MM.1S (cell line): ENCODE data around the gene AFG1L.
"Not testable (repeated sequence)": the region's sequence is repeated elsewhere in the genome, so short reads cannot be mapped to it uniquely, and the experiment has no call there.

Experiments used
- DNase-seq: peaks from one replicate; pipeline ENCODE4 v3.0.0-alpha.2; 2015
- H2AFZ ChIP-seq: fragments of 300-600 bp; sonication (generic); 2 replicates; pipeline ENCODE4 v1.6.0; 2016; ENCODE audit warnings: antibody characterized with exemption, low read length
- H3F3A ChIP-seq: fragments of 300-600 bp; sonication (generic); 2 replicates; pipeline ENCODE4 v1.6.1; 2016; ENCODE audit warnings: mild to moderate bottlenecking, antibody characterized with exemption, low read length, moderate library complexity, mixed read lengths; ENCODE audit not compliant: insufficient read depth
- H3K27ac ChIP-seq: fragments of 300-600 bp; sonication (generic); 2 replicates; pipeline ENCODE4 v1.5.1; 2016; ENCODE audit warnings: mild to moderate bottlenecking, low read length
- H3K27me3 ChIP-seq: fragments of 300-600 bp; sonication (generic); replicated peaks from 2 replicates; pipeline ENCODE4 v1.6.0; 2016; ENCODE audit warnings: low read length; ENCODE audit not compliant: insufficient read depth
- H3K36me3 ChIP-seq: fragments of 300-600 bp; sonication (generic); replicated peaks from 2 replicates; pipeline ENCODE4 v1.6.1; 2016; ENCODE audit warnings: mild to moderate bottlenecking, low read length, mixed read lengths; ENCODE audit not compliant: insufficient read depth
- H3K4me1 ChIP-seq: fragments of 300-600 bp; sonication (generic); 2 replicates; pipeline ENCODE4 v1.6.1; 2016; ENCODE audit warnings: low read length, mixed read lengths
- H3K4me2 ChIP-seq: fragments of 300-600 bp; sonication (generic); 2 replicates; pipeline ENCODE4 v1.6.0; 2016; ENCODE audit warnings: low read depth, low read length
- H3K4me3 ChIP-seq: fragments of 300-600 bp; sonication (generic); 2 replicates; pipeline ENCODE4 v1.5.1; 2016; ENCODE audit warnings: low read length, mixed read lengths
- H3K79me2 ChIP-seq: fragments of 300-600 bp; sonication (generic); 2 replicates; pipeline ENCODE4 v1.6.1; 2016; ENCODE audit warnings: mixed run types, low read length, mixed read lengths
- H3K9ac ChIP-seq: fragments of 300-600 bp; sonication (generic); 2 replicates; pipeline ENCODE4 v1.6.1; 2016; ENCODE audit warnings: low read length, mixed read lengths
- H3K9me2 ChIP-seq: fragments of 300-600 bp; sonication (generic); replicated peaks from 2 replicates; pipeline ENCODE4 v1.6.1; 2016; ENCODE audit warnings: mild to moderate bottlenecking, low read length, mixed read lengths; ENCODE audit not compliant: insufficient read depth
- H3K9me3 ChIP-seq: fragments of 300-600 bp; sonication (generic); replicated peaks from 2 replicates; pipeline ENCODE4 v1.6.1; 2016; ENCODE audit warnings: mild to moderate bottlenecking, low read length, mixed read lengths; ENCODE audit not compliant: insufficient read depth
- H4K20me1 ChIP-seq: fragments of 300-600 bp; sonication (generic); 2 replicates; pipeline ENCODE4 v1.6.1; 2016; ENCODE audit warnings: mild to moderate bottlenecking, low read length, moderate library complexity, mixed read lengths; ENCODE audit not compliant: insufficient read depth
- EZH2 ChIP-seq: fragments of 300-600 bp; sonication (generic); optimal IDR thresholded peaks from 2 replicates; pipeline ENCODE3; 2017; ENCODE audit warnings: low read depth, mild to moderate bottlenecking, antibody characterized with exemption, low read length, mixed read lengths
- EZH2phosphoT487 ChIP-seq: fragments of 300-600 bp; sonication (generic); IDR thresholded peaks from 2 replicates; pipeline ENCODE4 v1.6.1; 2018; ENCODE audit warnings: antibody characterized with exemption, low read length
- TF ChIP-seq, protein P1 (sequence below): fragments of 300-600 bp; sonication (generic); IDR thresholded peaks from 2 replicates; pipeline ENCODE4 v1.5.1; 2016; ENCODE audit warnings: antibody characterized with exemption, low read length, mixed read lengths

AFG1L gene

DNA sequence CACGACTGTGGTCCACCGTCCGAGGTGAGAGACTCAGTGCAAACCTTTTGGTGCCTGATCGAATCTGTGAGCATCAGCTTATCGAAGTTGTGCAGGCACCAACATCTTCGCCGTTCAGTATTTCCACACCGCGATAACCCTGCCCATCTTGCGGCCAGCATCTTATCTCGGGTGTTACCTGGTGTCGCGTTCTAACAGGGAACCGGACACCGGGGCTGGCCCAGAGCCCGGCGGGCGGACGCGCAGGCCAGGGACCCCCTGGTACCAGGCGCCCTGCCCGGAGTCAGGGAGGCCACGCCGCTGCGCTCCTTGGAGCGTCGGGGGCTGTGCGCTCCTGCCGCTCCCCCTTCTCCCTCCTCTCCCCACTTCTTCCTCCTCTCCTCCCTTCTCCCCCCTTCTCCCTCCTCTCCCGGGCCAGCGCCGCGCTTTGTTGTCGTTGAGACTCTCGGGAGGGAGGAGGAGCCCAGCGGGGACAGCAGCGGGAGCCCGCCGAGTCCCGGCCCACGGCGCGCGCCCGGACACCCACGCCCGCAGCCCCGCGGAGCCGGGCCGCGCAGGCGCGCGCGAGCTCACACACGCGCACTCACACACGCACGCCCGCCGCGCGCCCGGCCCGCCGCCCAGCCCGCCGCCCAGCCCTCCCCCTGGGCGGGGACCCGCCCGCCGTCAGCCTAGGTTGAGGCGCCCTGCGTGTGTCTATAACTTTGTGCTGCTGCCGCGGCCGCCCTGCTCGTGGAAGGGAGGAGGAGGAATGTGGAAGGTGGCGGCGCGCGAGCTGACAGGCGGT lies 264.4 kb downstream of the AFG1L start:
- H3K4me1 ChIP-seq, result peaks cover 9% of the 10 kb centered on the region
- H3K9me3 ChIP-seq, result no peaks in the 10 kb centered on the region
- H3K36me3 ChIP-seq, result 0 out of 2 replicates have a peak, but pooled peaks cover 13% of the 10 kb centered on the region
- DNase-seq, result peak; percentile 88
- peak overlapping the region; percentile 98 for H3K9ac ChIP-seq
- peak overlapping the region; percentile 90 for H3K4me3 ChIP-seq
- TF ChIP-seq EZH2 (no peak), EZH2phosphoT487 (no peak)
- TF ChIP-seq, protein P1, sequence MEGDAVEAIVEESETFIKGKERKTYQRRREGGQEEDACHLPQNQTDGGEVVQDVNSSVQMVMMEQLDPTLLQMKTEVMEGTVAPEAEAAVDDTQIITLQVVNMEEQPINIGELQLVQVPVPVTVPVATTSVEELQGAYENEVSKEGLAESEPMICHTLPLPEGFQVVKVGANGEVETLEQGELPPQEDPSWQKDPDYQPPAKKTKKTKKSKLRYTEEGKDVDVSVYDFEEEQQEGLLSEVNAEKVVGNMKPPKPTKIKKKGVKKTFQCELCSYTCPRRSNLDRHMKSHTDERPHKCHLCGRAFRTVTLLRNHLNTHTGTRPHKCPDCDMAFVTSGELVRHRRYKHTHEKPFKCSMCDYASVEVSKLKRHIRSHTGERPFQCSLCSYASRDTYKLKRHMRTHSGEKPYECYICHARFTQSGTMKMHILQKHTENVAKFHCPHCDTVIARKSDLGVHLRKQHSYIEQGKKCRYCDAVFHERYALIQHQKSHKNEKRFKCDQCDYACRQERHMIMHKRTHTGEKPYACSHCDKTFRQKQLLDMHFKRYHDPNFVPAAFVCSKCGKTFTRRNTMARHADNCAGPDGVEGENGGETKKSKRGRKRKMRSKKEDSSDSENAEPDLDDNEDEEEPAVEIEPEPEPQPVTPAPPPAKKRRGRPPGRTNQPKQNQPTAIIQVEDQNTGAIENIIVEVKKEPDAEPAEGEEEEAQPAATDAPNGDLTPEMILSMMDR, result no peak
- H3K4me2 ChIP-seq, result peak overlapping the region; percentile 87
- no peak overlapping the region for H2AFZ ChIP-seq
- H3K27me3 ChIP-seq, result no peaks in the 10 kb centered on the region
- peaks cover 48% of the 10 kb centered on the region for H3F3A ChIP-seq
- no peaks in the 10 kb centered on the region for H4K20me1 ChIP-seq
- H3K9me2 ChIP-seq, result no peaks in the 10 kb centered on the region
- H3K79me2 ChIP-seq, result peaks cover 53% of the 10 kb centered on the region
- H3K27ac ChIP-seq, result peak overlapping the region; percentile 99

DNA sequence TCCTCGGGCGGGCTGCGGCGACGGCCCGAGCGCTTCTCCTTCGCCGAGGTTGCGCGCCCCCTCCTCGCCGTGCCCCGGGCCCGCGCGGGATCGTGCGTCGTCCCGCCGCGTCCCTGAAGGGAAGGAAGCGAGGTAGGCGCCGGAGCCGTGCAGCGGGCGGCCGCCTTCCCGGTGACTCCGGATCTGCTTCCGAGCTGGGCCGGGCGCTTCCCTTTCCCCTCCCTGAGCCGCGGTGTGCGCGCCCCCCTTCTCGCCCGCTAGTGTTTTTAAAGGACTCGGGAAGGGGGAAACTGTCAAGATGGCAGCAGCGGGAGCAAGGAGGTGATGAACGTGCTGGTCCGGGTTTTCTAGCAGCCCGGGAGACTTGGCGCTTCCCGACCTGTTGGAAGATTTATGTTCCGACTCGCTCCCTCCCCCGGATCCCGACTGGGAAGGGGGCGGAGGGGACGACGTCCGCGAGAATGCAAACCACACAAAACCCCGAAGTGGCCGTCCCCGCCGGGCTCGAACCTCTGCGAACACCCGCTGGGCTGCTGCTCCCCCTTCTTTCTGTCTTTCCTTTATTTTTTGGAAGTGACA lies 265.1 kb downstream of the AFG1L start:
- no peak for TF ChIP-seq EZH2phosphoT487
- TF ChIP-seq EZH2, result no peak
- TF ChIP-seq, protein P1, result no peak

DNA sequence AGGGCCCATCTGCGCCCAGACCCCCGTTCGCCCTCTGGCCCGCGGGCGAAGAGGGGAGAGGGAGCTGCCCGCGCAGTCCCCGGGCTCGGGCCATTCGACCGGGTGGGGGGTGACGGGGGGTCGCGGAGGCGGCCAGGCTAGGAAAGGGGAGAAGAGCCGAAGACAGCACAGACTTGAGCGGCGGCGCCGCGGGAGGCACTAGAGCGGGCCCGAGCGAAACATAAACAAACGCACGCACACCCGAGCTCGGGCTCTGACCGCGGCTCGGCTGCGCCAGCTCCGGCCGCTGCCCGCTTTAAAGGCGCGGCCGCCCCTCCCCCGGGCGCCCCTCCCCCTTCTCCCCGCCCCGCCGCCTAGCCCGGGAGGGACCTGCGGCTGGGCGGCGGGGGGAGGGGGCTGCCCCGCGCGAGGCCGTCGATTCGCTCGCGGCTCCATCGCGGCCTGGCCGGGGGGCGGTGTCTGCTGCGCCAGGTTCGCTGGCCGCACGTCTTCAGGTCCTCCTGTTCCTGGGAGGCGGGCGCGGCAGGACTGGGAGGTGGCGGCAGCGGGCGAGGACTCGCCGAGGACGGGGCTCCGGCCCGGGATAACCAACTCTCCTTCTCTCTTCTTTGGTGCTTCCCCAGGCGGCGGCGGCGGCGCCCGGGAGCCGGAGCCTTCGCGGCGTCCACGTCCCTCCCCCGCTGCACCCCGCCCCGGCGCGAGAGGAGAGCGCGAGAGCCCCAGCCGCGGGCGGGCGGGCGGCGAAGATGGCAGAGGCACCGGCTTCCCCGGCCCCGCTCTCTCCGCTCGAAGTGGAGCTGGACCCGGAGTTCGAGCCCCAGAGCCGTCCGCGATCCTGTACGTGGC lies 265.8 kb downstream of the AFG1L start, which contains the start of gene FOXO3:
TSS of gene FOXO3 (plus strand) at position 455 of the 846 bp plus-strand sequence. CDS start at position 747, 292 bp downstream.
- no peak within 1 kb of the TSS for H2AFZ ChIP-seq
- H3K27me3 ChIP-seq, result no peaks in the 10 kb centered on the region
- H3K36me3 ChIP-seq, result 0 out of 2 replicates have a peak, but pooled peaks cover 15% of the 10 kb centered on the region
- peak within 1 kb of the TSS; percentile 48 for H3K4me2 ChIP-seq
- TF ChIP-seq EZH2, result no peak
- TF ChIP-seq, protein P1, result no peak
- TF ChIP-seq EZH2phosphoT487, result no peak
- peak within 1 kb of the TSS; percentile 99 for H3K27ac ChIP-seq
- DNase-seq, result peak; percentile 93
- H4K20me1 ChIP-seq, result peaks cover 8% of the 10 kb centered on the region; the same call in 1 of the 2 replicates
- peak within 1 kb of the TSS; percentile 100 for H3K9ac ChIP-seq
- H3F3A ChIP-seq, result peaks cover 62% of the 10 kb centered on the region
- H3K9me2 ChIP-seq, result no peaks in the 10 kb centered on the region
- H3K79me2 ChIP-seq, result peaks cover 67% of the 10 kb centered on the region
- peak within 1 kb of the TSS; percentile 99 for H3K4me3 ChIP-seq
- peaks cover 9% of the 10 kb centered on the region for H3K4me1 ChIP-seq
- H3K9me3 ChIP-seq, result no peaks in the 10 kb centered on the region

More for the DNA sequence above, 265.1 kb downstream of the AFG1L start:
- Histone ChIP-seq H3K27me3 (no peaks in the 10 kb centered on the region), H3K4me1 (peaks cover 9% of the 10 kb centered on the region), H3K27ac (peak overlapping the region; percentile 99), H3K9ac (peak overlapping the region; percentile 98), H3K9me2 (no peaks in the 10 kb centered on the region), H3F3A (peaks cover 55% of the 10 kb centered on the region), H3K79me2 (peaks cover 60% of the 10 kb centered on the region), H3K4me2 (peak overlapping the region; percentile 48; the same call in 1 of the 2 replicates), H4K20me1 (peaks cover 7% of the 10 kb centered on the region; the same call in 1 of the 2 replicates), H3K9me3 (no peaks in the 10 kb centered on the region), H3K36me3 (0 out of 2 replicates have a peak, but pooled peaks cover 15% of the 10 kb centered on the region), H2AFZ (no peak overlapping the region), H3K4me3 (peak overlapping the region; percentile 82)
- peak; percentile 65 for DNase-seq

DNA sequence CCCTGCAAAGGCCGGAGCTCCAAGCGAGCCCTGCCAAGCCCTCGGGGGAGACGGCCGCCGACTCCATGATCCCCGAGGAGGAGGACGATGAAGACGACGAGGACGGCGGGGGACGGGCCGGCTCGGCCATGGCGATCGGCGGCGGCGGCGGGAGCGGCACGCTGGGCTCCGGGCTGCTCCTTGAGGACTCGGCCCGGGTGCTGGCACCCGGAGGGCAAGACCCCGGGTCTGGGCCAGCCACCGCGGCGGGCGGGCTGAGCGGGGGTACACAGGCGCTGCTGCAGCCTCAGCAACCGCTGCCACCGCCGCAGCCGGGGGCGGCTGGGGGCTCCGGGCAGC lies 266.4 kb downstream of the AFG1L start:
- H3K79me2 ChIP-seq, result peaks cover 73% of the 10 kb centered on the region
- DNase-seq, H3K9me2 ChIP-seq, H3K27me3 ChIP-seq, H2AFZ ChIP-seq, H4K20me1 ChIP-seq, H3K4me1 ChIP-seq, H3K4me2 ChIP-seq, H3K9me3 ChIP-seq: not testable (repeated sequence)
- 0 out of 2 replicates have a peak, but pooled peaks cover 15% of the 10 kb centered on the region for H3K36me3 ChIP-seq
- H3K9ac ChIP-seq, result peak overlapping the region; percentile 100
- peak overlapping the region; percentile 96; the same call in 1 of the 2 replicates for H3K27ac ChIP-seq
- peaks cover 68% of the 10 kb centered on the region for H3F3A ChIP-seq
- H3K4me3 ChIP-seq, result peak overlapping the region; percentile 99
